ENCODE results near the gene NRG2. TPM values are rescaled to one million over a fixed set of nuclear protein-coding genes. Genes with fewer than 3 reads are reported as not detected.

NRG2 gene
- total and polyA plus RNA-seq, 2 of the 8 experiments (the other 6 are each of a cell fraction or from before 2014, with no cell fraction given) = 0.27 to 0.54 TPM

DNA sequence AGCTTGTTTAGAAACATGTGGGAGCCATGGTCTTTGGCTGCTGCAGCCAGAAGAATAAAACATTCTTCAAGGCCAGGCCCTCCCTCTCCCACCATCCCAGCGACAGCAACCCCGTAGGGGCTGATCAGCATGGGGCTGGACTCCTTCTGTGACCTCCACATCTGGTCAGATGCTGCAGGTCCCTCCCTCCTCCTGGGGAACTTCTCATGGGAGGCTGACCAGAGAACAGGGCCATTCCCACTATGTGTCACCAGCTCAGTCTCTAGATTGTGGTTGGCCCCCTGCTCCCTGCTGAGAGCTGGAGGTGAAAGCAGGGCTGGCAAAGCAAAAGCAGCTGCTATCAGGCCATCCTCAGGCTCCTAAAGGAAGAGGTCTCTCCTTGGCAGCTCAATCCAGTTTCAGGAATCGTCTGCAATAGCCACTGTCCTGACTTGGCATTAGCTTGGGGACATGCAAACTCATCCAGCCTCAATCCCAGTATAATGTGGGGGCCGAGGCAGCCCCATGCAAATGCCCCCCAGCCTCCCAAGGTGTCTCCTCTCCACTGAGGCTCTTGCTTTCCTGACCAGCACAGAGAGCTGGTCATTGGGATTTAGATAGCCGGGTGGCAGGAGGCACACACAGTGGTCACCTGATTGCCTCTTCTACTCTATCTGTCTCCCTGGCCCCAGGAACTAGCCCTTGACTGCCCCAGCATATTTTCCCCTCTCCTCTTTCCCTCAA lies 81.5 kb downstream of the NRG2 start:
- Histone ChIP-seq H3K56ac (replicated peaks; ENCODE audit: insufficient read length, low read depth, low read length) (no peak overlapping the region), H2AK5ac (ENCODE audit: low read depth, low read length) (no peak overlapping the region), H2BK120ac (replicated peaks; ENCODE audit: low read depth, low read length) (no peak overlapping the region), H4K5ac (ENCODE audit: insufficient read length, low read depth, low read length) (no peak overlapping the region), H3K18ac (ENCODE audit: extremely low read depth, low read length) (no peak overlapping the region), H3K9ac (replicated peaks in 1 of 4; ENCODE audit: extremely low read depth in 1 of 4, low read depth in 3 of 4, low read length in 3 of 4) (no peak overlapping the region), H3K36me3 (ENCODE audit: control insufficient read depth in 2 of 4, insufficient read depth in 4 of 4, low read length in 3 of 4) (no peaks in the 10 kb centered on the region), H3K4me2 (ENCODE audit: insufficient read depth in 1 of 2, low read depth in 2 of 2, low read length in 2 of 2) (no peak overlapping the region), H2BK5ac (ENCODE audit: low read depth, low read length) (no peak overlapping the region), H4K20me1 (replicated peaks in 1 of 2; ENCODE audit: control insufficient read depth in 1 of 2, insufficient read depth in 2 of 2, low read length in 2 of 2) (no peaks in the 10 kb centered on the region), H3K23me2 (ENCODE audit: low read depth, low read length) (no peaks in the 10 kb centered on the region; the same call in 1 of the 2 replicates), H3K27me3 (replicated peaks in 1 of 4; ENCODE audit: control insufficient read depth in 3 of 4, extremely low read depth in 1 of 4, insufficient read depth in 3 of 4, low read length in 3 of 4) (no peaks in the 10 kb centered on the region), H2BK12ac (ENCODE audit: low read depth, low read length) (no peak overlapping the region), H3K4me3 (ENCODE audit: extremely low read depth in 1 of 4, insufficient read depth in 2 of 4, low read depth in 3 of 4, low read length in 4 of 4) (no peak overlapping the region), H2BK20ac (ENCODE audit: low read length) (no peak overlapping the region), H3K79me1 (ENCODE audit: low read depth, low read length) (no peaks in the 10 kb centered on the region), H2BK15ac (ENCODE audit: low read length) (no peak overlapping the region), H4K8ac (ENCODE audit: extremely low read depth, insufficient read depth, low read length) (no peak overlapping the region; the same call in 1 of the 2 replicates), H3K4me1 (replicated peaks in 1 of 4; ENCODE audit: control insufficient read depth in 3 of 4, insufficient read depth in 4 of 4, low read length in 3 of 4) (no peaks in the 10 kb centered on the region; a peak in 1 of 7 replicates), H3K23ac (ENCODE audit: insufficient read length) (no peak overlapping the region), H3K14ac (ENCODE audit: insufficient read length) (no peak overlapping the region), H3K79me2 (ENCODE audit: control insufficient read depth in 1 of 2, insufficient read depth in 2 of 2, low read length in 2 of 2) (no peaks in the 10 kb centered on the region), H4K91ac (replicated peaks; ENCODE audit: insufficient read length, low read length) (no peak overlapping the region), H3K4ac (replicated peaks; ENCODE audit: insufficient read length, low read depth, low read length) (no peak overlapping the region), H3K27ac (ENCODE audit: low read depth, low read length) (no peak overlapping the region), H2AFZ (ENCODE audit: low read length) (no peak overlapping the region), H3K9me3 (ENCODE audit: insufficient read depth in 2 of 2, low read depth in 1 of 2, low read length in 1 of 2) (no peaks in the 10 kb centered on the region)
- POLR2A ChIA-PET (ENCODE audit: partially characterized antibody) = interaction anchor here (1.7 kb wide), 1 partner anchor 42 kb away, joined by 3 read pairs; no protein-coding TSS in a partner anchor
- no peak for TF ChIP-seq HDAC2 (IDR thresholded peaks at IDR 0.05; ENCODE audit: borderline replicate concordance in 1 of 2, low read depth in 2 of 2, low read length in 2 of 2)
- no peak for TF ChIP-seq SUZ12 (IDR thresholded peaks at IDR 0.05; ENCODE audit: low read length)
- TF ChIP-seq CEBPB (IDR thresholded peaks at IDR 0.05; ENCODE audit: low read depth, low read length) = no peak
- no peak for TF ChIP-seq SIX5 (IDR thresholded peaks at IDR 0.05; ENCODE audit: low read depth, low read length)
- TF ChIP-seq POLR2A (IDR thresholded peaks at IDR 0.05; ENCODE audit: control extremely low read depth in 1 of 2, low read depth in 2 of 2, low read length in 2 of 2) = no peak
- CTCF ChIA-PET (ENCODE audit: partially characterized antibody) = interaction anchor here (0.8 to 11.6 kb wide), 15 partner anchors 7 to 186 kb away, joined by 3 to 156 read pairs (median 4); no protein-coding TSS in a partner anchor
- WGBS, 2 experiments (ENCODE audit: extremely low coverage in 1 of 2, insufficient coverage in 1 of 2, insufficient read length in 1 of 2, insufficient replicate concordance in 2 of 2, low coverage in 1 of 2, low lambda C conversion rate in 2 of 2, missing lambda C conversion rate in 1 of 2) = 70% methylated on average over 5 of the region's 5 CpGs; no CpG with 5 or more reads in 1 of the 2 experiments
- FAIRE-seq = no peak
- DNase-seq (ENCODE audit: low read depth in 1 of 2, low spot score in 2 of 2) = no peak

All from H1 (cell line).